ENCODE results near the gene ERN1. TPM values are rescaled to one million over a fixed set of nuclear protein-coding genes. Genes with fewer than 3 reads are reported as not detected.

The ERN1 gene
- total and polyA plus RNA-seq, 2 of the 13 experiments (the other 11 are each of a cell fraction or from before 2014, with no cell fraction given), result 6.0 to 12.7 TPM

DNA sequence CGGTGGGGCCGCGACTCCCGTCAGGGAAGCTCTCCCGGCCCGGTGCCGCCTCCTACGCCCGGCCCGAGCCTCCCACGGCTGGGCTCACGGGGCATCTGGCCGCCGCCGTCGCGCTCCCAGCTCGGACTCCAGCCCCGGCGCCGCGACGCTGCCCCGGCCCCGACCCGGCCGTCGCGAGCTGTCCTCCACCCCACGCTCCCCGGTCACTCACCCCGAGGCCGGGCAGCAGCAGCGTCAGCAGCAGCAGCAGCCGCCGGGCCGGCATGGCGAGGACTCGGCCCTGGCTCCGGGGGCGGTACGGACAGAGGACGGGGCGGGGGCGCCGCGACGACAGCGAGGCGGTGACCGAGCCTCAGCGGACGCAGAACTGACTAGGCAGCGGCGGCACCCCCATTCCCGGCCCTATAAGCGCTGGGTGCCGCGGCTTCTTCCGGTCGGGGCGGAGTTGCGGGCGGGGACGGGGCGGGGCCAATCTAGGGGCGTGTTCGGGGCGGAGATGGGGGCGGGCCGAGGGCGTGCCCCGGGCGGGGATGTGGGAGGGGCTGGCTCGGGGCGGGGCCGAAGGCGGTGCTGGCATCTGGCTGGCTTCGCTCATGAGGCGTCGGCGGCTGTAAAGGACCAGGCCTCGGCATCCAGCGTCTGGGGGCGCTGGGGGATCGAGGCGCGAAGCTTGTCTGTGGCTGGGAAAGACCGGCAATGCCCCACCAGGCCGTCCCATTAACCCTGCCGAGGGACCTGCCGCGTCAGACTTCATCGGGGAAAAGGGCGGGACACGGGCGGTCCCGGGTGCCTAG lies at the start of gene ERN1 (continued):
- TF ChIP-seq, protein P1, sequence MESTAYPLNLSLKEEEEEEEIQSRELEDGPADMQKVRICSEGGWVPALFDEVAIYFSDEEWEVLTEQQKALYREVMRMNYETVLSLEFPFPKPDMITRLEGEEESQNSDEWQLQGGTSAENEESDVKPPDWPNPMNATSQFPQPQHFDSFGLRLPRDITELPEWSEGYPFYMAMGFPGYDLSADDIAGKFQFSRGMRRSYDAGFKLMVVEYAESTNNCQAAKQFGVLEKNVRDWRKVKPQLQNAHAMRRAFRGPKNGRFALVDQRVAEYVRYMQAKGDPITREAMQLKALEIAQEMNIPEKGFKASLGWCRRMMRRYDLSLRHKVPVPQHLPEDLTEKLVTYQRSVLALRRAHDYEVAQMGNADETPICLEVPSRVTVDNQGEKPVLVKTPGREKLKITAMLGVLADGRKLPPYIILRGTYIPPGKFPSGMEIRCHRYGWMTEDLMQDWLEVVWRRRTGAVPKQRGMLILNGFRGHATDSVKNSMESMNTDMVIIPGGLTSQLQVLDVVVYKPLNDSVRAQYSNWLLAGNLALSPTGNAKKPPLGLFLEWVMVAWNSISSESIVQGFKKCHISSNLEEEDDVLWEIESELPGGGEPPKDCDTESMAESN (CRISPR knock-in tag; conservative IDR thresholded peaks at IDR 0.05), result peak; percentile 99
- TF ChIP-seq ZNF644 (CRISPR knock-in tag; IDR thresholded peaks at IDR 0.05; ENCODE audit: low read depth), result no peak
- no peak; the same call in 1 of the 2 replicates for TF ChIP-seq ZNF234 (CRISPR knock-in tag; conservative IDR thresholded peaks at IDR 0.05)
- 0 out of 2 replicates have a peak, but pooled peaks have one; percentile 70 for TF ChIP-seq MED13 (CRISPR knock-in tag; IDR thresholded peaks at IDR 0.05)
- peak; percentile 14; the same call in 1 of the 2 replicates for TF ChIP-seq ZNF501 (CRISPR knock-in tag; IDR thresholded peaks at IDR 0.05)
- TF ChIP-seq, protein P2, sequence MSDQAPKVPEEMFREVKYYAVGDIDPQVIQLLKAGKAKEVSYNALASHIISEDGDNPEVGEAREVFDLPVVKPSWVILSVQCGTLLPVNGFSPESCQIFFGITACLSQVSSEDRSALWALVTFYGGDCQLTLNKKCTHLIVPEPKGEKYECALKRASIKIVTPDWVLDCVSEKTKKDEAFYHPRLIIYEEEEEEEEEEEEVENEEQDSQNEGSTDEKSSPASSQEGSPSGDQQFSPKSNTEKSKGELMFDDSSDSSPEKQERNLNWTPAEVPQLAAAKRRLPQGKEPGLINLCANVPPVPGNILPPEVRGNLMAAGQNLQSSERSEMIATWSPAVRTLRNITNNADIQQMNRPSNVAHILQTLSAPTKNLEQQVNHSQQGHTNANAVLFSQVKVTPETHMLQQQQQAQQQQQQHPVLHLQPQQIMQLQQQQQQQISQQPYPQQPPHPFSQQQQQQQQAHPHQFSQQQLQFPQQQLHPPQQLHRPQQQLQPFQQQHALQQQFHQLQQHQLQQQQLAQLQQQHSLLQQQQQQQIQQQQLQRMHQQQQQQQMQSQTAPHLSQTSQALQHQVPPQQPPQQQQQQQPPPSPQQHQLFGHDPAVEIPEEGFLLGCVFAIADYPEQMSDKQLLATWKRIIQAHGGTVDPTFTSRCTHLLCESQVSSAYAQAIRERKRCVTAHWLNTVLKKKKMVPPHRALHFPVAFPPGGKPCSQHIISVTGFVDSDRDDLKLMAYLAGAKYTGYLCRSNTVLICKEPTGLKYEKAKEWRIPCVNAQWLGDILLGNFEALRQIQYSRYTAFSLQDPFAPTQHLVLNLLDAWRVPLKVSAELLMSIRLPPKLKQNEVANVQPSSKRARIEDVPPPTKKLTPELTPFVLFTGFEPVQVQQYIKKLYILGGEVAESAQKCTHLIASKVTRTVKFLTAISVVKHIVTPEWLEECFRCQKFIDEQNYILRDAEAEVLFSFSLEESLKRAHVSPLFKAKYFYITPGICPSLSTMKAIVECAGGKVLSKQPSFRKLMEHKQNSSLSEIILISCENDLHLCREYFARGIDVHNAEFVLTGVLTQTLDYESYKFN (CRISPR knock-in tag; conservative IDR thresholded peaks at IDR 0.05), result peak; percentile 64
- no peak for TF ChIP-seq ZNF567 (CRISPR knock-in tag; IDR thresholded peaks at IDR 0.05; ENCODE audit: borderline replicate concordance)
- TF ChIP-seq, protein P3, sequence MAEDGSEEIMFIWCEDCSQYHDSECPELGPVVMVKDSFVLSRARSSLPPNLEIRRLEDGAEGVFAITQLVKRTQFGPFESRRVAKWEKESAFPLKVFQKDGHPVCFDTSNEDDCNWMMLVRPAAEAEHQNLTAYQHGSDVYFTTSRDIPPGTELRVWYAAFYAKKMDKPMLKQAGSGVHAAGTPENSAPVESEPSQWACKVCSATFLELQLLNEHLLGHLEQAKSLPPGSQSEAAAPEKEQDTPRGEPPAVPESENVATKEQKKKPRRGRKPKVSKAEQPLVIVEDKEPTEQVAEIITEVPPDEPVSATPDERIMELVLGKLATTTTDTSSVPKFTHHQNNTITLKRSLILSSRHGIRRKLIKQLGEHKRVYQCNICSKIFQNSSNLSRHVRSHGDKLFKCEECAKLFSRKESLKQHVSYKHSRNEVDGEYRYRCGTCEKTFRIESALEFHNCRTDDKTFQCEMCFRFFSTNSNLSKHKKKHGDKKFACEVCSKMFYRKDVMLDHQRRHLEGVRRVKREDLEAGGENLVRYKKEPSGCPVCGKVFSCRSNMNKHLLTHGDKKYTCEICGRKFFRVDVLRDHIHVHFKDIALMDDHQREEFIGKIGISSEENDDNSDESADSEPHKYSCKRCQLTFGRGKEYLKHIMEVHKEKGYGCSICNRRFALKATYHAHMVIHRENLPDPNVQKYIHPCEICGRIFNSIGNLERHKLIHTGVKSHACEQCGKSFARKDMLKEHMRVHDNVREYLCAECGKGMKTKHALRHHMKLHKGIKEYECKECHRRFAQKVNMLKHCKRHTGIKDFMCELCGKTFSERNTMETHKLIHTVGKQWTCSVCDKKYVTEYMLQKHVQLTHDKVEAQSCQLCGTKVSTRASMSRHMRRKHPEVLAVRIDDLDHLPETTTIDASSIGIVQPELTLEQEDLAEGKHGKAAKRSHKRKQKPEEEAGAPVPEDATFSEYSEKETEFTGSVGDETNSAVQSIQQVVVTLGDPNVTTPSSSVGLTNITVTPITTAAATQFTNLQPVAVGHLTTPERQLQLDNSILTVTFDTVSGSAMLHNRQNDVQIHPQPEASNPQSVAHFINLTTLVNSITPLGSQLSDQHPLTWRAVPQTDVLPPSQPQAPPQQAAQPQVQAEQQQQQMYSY (CRISPR knock-in tag; IDR thresholded peaks at IDR 0.05), result peak; percentile 29; the same call in 1 of the 2 replicates
- peak; percentile 78; the same call in 1 of the 2 replicates for TF ChIP-seq AKAP8 (CRISPR knock-in tag; IDR thresholded peaks at IDR 0.05)
- TF ChIP-seq, protein P4, sequence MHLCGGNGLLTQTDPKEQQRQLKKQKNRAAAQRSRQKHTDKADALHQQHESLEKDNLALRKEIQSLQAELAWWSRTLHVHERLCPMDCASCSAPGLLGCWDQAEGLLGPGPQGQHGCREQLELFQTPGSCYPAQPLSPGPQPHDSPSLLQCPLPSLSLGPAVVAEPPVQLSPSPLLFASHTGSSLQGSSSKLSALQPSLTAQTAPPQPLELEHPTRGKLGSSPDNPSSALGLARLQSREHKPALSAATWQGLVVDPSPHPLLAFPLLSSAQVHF (CRISPR knock-in tag; IDR thresholded peaks at IDR 0.05), result 0 out of 2 replicates have a peak, but pooled peaks have one; percentile 21
- peak; percentile 98 for TF ChIP-seq DR1 (CRISPR knock-in tag; IDR thresholded peaks at IDR 0.05)
- no peak; the same call in 1 of the 2 replicates for TF ChIP-seq NR2F2 (IDR thresholded peaks at IDR 0.05; ENCODE audit: borderline replicate concordance, low read depth)
- TF ChIP-seq, protein P5, sequence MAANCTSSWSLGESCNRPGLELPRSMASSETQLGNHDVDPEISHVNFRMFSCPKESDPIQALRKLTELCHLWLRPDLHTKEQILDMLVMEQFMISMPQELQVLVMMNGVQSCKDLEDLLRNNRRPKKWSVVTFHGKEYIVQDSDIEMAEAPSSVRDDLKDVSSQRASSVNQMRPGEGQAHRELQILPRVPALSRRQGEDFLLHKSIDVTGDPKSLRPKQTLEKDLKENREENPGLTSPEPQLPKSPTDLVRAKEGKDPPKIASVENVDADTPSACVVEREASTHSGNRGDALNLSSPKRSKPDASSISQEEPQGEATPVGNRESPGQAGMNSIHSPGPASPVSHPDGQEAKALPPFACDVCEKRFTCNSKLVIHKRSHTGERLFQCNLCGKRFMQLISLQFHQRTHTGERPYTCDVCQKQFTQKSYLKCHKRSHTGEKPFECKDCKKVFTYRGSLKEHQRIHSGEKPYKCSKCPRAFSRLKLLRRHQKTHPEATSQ (CRISPR knock-in tag; IDR thresholded peaks at IDR 0.05; ENCODE audit: borderline replicate concordance), result no peak
- TF ChIP-seq, protein P6, sequence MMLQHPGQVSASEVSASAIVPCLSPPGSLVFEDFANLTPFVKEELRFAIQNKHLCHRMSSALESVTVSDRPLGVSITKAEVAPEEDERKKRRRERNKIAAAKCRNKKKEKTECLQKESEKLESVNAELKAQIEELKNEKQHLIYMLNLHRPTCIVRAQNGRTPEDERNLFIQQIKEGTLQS (CRISPR knock-in tag; IDR thresholded peaks at IDR 0.05), result 0 out of 2 replicates have a peak, but pooled peaks have one; percentile 51
- peak; percentile 81 for TF ChIP-seq FOXO1 (CRISPR knock-in tag; IDR thresholded peaks at IDR 0.05)

Data from HepG2 (cell line).